Inferior parietal cortex (tissue), 1 donor: Measurements from ENCODE around the gene CTIF.

ENCODE experiments used
- DNase-seq: peaks from one replicate; pipeline ENCODE4 v3.0.0-alpha.2; 2016; ENCODE audit errors: extremely low spot score

The CTIF gene

DNA sequence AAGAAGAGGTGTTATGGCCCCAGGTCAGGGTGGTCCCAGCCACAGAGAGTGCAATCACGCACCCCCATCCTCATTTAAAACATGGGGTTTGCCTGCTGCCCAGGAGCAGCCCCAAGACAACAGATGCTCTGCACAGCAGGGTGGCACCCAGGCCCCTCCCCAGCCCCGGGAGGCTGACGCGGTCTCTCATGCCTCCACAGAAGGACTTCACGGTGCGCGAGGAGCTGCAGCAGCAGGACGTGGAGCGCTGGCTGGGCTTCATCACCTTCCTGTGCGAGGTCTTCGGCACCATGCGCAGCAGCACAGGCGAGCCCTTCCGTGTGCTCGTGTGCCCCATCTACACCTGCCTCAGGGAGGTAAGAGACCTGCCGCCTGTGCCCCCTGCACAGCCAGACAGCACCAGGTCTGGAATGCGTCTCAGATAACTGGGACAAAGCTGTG lies 278.2 kb downstream of the CTIF start:
- no peak for DNase-seq

DNA sequence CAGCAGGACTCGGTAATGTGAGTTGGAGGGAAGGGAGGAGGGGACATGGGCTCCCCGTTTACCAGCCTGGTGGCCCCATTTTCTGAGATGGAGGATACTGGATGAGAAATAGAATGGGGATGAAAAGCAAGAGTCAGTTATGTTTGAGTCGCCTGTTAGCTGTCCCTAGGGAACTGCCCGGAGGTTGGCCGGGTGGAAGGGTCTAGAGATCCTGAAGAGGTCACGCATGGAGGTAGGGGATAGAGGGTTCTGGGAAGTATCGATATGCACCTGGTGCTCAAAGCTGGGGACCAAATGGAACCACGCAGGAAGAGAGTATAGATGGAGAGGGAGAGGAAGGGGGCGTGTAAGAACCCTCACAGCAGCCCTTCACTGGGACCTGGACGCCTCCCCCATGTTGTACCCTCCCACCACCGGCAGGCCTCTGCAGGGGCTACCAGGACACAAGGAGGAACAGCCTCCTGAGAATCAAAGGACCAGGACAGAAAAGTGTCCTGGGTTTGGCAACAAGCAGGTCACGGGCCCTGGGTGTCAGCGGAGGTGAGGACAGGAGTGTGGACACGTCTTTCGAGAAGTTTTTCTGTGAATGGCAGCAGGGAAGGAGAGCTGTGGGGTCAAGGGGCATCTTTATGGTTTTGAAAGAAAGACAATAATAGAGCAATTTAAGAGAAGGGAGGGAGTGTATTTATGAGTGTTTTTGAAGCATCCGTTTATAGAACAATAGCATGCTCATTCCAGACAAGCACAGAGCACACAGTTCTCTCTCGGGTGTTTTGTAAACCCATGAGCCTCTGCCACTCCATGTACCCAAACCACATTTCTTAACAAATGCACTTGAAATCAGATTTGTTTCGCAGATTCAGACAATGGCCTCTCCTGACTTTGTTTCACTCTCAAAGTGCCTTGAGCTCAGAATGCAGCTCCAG lies 279.8 kb downstream of the CTIF start:
- DNase-seq: no peak

DNA sequence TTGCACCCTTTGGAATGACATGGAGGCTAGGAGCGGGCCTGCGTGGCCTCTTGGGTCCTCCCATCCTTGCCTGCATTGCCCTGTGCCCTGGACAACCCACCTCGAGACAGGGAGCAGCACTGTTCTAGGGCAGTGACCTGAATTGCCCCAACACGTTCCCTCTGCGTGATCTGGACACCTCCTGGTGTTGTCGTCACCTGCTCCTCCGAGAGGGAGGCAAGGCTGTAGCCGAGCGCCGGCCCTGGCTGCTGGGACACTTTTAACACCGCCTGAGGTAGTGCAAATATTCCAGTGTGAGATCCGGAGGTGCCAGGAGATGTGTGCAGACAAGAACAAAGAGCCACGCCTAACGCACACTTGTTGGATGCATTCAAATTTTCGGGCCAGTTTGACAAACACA lies 280.4 kb downstream of the CTIF start:
- DNase-seq: no peak

DNA sequence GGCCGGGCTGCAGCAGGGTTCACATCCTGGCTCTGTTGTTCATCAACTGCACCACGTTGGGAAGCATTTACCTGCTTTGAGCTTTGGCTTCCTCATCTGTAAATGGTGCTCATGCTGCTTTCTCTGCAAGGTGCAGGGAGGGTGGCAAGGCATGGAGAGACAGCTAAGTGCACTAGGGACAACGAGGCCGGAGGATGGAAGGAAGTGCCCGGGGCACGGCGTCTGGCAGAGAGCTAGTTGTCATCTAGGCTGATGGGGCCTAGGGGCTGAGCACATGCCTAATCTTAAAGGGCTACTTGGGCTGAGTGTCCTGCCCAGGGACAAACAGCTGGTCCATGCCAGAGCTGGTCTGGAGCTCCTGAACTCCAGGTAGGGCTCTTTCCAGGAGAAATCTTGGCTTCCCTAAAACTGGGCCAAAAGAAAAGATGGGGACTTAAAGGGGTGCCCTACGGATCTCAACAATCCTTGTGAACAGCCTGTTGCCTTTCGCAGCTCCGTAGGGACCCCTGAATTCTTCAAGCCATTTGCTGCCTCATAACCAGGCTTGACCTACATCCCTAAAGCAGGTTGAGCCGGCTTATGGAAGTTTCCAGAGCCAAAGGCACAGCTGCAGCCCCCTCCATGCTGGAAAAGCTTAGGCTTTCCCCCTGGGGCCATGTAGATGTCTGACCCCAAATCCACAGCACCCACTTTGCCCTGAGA lies 281.1 kb downstream of the CTIF start:
- DNase-seq: no peak

DNA sequence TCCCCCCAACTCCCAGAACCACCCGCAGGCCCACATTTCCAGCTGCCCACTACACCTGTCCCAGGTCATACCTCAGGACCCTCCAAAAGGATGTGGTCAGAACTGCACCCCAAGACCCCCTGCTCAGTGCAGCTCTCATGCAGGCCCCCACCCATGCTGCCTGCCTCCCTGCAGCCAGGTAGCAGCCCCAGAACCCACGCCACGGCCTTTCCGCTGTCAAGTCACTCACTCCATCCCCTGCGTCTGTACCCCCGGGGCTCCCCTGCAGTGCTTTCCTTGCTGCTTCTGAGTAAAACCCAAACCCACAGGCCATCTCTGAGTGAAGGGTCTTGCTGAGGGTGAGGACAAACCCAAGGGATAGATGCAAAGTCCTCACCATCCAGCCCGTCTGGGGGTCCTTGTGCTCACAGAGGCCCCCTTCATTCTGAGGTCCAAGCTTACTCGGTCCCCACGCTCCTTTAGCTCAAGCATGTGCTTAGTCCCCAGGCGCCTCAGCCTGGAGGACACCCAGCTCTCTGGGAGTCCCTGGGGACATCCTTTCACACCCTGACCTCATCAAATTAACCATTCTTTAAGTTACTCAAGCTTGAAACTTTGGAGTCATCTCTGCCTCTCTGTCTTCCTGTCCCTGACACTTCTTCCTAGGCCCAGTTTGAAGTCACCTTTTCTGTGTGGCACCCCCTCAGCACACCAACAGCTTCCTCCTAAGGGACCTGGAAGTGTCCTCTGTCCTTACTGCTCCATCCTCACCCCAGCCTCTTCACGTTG lies 281.8 kb downstream of the CTIF start:
- DNase-seq: no peak

DNA sequence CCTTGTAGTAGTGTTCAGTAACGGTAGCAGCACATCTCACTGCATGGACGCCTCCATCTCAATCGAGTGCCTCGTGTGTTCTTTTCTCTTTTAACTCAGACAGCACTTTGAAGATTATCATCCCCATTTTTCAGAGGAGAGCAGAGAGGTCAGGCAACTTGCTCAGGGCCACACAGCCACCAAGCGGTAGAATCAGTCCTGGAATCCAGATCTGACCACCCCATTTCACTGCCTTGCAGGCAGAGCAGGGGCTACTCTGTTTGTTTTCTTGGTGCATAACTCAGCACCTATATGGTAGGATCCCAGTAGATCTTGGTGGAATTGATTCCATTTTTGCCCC lies 282.4 kb downstream of the CTIF start:
- DNase-seq: no peak

DNA sequence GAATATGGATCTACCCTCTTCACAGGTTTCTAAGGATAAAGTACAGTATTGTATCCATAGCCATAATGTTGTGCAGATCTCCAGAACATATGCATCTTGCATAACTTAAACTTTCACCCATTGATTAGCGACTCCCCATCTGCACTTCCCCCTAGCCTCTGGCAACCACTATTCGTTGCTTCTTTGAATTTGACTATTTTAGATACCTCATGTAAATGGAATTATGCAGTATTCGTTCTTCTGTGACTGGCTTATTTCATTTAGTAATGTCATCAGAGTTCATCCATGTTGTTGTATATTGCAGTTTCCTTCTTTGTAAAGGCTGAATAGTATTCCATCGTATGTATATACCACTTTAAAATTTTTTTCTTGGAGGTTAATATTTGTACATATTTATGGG lies 283.0 kb downstream of the CTIF start:
- no peak for DNase-seq

DNA sequence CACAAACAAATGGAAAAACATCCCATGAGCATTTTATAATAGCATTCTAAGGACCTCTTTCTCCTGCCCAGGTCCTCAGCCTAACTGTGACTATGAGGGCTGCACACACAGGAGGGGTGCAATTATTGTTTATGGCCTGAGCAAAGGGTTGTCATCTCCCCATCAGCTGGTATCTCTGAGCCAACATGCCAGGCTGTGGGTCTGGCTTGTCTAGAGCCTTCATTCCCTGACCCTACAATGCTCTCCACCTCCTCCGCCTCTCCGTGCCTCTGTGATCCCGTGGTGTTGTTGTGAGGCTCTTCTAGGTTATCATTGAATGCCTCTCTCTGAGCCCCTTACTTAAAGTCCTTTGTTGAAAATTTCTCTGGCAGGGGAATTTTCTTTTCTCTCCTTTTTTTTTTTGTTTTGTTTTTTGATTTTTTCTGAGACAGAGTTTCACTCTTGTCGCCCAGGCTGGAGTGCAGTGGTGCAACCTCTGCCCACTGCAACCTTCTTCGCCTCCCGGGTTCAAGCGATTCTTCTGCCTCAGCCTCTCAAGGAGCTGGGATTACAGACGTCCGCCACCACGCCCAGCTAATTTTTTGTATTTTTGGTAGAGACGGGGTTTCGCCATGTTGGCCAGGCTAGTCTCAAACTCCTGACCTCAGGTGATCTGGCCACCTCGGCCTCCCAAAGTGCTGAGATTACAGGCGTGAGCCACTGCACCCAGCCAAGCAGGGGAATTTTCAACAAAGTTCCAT lies 285.6 kb downstream of the CTIF start:
- no peak for DNase-seq

DNA sequence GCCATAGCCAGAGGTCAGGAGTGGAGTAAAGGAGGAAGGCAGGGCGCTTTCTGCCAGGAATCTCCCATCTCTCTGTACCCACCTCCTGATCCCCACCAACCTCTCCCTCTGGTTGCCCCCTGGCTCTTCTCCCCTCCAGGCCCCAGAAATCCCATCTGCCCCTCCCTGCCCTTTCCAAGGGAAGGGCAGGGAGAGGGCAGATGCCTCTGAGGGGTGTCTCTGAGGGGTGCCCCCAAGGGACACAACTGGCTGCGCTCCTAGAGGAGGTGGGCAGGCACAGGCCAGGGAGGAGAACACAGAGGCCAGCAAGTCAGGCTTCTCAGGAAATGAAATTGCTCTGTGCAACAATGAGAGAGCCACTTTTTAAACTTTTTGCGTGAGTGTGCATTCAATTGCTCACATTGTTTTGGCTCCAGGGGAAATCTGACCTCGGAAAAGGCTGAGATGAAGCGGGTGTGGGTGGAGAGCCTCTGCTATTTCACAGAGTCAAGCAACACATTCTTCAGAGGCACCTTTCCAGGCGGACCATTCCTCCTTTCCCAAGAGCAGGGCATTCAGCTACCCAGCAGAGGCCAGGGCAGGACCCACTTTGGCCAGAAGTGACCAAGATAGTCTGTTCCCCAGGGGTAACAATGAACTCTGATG lies 286.4 kb downstream of the CTIF start:
- DNase-seq: no peak

DNA sequence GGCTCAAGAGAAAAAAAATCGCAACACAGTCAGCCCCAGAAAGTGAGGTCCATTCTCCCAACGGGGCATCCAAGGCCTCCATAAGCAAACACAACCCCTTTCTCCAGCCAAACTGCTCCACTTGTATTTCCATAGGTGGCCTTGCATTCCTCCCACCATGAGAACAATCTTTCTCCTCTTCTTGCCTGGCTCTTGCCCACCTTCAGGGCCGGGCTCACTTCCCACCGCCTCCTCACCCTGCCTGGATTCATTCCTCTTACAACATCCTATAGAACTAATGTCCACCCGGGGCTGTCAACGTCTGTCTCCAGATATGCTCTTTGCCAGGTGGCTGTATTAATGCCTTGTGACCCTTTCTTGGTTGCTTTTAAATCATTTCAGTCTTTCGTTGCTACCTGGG lies 287.4 kb downstream of the CTIF start:
- DNase-seq: no peak

DNA sequence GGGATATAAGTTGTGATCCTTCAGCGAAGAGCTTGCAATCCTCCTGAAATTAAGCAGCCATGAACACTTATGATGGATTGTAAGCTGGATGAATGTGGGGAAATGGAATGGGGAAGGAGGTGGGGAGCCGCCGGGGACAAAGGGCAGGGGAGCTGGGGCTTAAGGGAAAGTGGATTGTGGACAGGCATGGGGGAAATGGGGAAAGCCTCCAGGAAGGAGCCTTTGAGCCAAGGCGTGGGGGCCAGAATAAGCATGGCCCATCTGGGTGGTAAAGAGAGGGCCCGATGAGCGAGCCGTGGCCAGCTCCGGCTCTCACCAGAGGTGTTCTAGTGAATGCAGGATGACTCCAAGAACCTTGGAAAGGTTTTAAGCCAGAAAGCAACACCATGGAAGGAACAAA lies 288.0 kb downstream of the CTIF start:
- DNase-seq: no peak

DNA sequence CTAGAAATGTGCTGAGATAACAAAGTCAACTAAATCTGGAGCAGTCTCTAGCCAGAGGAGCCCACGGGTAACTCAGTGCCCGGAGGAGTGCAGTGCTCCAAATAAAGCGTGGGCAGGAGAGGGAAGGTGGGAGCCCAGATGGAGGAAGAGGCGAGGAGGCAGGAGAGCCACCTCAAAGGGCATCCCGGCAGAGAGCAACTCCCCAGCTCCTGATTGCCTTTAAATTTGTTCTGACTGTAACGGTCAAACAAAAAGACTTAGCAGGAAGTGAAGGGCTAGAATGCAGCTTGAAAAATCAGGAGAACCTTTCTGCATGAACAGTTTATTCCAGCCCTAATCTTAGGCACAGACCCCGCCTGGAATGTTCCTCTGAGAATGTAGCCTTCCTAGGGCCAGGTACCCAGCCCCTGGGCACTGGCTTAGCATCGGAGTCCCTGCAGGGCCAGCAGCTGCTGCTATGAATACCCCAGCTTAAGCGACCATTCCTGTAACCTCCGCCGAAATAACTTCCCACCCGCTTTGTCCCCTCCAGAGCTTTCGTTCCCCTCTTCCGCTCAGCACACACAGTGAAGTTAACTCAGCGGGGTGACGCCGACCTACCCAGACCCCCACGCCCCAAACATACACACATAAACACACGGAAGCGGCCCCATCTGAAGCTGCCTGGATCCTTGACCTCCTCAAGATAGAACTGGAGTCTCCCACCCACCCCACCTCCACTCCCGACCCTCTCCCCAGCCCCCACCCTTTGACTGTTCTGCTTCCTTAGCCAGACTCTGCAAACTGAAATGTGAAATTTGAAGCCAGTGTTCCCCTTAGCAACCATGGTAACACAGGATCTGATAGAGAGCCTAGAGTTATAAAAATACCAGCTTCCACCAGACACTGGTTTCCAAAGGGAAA lies 288.7 kb downstream of the CTIF start:
- DNase-seq: no peak

DNA sequence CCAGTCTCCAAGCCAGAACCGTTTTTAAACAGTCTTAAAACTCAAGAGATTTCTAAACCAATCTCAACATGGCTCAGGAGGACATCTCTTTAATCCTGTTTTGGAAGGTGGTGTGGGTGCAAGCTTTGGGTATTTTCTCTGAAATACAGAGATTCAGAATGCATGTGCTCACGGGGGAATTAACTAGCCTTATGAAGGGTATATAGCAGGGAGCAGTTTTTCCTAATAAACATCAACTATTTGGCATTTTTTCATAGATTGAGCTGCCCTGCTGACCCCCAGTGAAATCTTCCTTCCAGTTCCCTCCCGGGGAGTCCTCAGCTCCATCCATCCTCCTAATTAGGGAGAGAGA lies 289.3 kb downstream of the CTIF start:
- DNase-seq: no peak

DNA sequence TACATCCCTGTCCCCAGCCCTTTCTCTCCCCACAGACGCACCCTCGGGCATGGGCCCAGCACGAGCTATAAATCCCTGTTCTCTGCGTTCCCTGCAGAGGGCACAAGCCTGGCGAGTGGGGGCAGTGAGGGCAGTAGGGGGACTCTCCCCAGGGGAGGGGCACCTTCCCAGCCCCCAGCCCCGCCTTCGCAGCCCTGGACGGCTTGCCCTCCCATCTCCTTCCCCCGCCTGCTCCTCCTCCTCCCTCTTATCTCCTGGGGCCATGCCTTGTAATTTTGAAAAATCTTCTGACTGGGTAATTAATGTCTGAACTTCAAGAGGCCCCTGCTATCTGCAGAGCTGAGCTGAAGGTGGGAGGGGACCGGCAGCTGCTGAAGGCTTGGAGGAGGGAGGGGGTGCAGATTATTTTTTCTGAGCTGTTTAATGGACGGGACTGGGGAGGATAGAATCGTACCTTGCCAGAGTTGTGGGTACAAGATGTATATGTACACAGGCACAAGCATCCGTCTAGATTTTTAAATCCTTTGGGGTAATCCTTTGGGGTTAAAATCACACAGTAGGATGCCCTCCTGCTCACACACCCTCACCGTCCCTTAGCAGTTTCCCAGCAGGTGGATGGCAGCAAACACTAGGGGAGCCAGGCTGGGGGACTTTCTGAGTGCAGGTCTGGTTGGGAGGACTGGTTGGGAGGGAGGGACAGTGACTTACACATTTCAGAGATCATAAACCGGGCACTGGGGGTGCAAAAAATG lies 290.0 kb downstream of the CTIF start:
- DNase-seq: no peak

DNA sequence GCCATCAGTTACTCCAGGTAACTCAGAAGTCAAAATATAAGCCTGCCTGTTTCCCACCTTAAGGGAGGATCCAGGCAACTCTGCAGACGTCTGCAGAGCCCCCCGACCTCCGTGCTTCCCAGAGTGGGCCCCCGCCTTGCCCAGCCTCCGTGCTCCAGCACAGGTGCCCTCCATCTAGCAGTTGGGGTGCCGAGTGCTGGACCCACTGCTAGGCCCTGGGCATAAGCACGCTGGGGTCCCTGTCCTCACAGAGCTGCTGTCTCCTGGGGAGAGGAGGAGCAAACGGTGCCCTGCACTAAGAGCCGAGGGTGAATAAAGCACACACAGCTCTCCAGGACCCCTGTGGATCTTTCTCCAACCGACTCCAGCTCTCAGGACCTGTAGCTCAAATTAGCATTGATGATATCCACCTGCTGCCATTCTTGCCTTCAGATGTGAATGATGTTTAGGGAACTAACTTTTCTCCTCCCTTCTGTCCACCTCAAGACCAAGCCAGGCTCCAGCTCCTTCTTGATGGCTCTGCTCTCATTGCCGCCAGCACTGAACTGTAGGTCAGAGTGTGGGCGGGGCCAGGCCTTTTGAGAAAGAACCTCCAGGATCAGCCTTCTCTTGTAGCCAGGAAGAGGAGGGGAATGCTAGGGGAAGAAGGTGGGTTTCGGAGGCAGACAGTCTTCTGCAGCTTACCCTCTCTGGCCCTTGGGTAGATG lies 290.8 kb downstream of the CTIF start:
- DNase-seq: no peak

DNA sequence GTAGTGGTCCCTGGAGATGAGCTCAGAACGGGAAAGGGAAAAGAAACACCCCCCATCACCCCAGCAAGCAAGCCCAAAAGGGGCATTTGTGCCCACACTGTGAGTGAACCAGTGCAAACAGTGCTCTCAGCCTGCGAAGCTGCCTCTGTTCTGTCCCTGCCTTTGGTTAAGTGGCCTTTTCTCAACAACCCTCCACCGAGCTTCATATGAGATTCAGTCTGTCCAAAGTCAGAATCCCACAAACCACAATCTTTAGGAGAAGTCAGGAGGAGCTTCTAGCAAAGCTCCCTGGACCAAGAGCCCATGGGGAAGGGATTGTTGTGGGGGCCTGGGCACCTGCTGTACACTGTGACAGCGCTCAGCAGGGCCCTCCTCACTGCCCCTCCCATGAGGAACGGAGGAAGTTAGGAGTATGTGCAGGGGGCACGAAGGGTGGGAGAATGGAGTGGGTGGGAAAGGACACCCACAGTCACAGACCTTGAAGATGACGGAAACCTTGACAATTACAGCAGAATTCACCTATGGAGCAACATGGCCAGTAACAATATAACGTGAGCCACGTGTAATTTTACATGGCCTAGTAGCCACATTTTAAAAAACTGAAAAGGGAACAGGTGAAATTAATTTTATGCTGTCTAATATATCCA lies 292.4 kb downstream of the CTIF start:
- no peak for DNase-seq

DNA sequence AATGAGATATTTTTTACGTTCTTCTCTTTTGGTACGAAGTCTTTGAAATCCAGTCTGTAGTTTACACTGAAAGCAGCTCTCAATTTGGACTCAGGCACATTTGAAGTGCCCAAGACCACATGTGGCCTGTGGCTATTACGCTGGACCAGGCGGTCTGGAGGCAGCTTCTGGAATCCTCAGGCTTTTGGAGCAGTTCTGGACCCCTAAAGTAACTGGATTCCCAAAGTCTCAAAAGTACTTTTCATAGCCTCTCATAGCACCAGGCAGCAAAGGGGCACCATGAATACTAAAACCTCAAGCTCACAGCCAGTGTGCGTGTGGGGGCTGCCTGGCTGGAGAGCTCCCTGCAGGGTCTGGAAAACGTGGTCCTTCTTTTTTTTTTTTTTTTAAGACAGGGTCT lies 293.0 kb downstream of the CTIF start:
- no peak for DNase-seq

DNA sequence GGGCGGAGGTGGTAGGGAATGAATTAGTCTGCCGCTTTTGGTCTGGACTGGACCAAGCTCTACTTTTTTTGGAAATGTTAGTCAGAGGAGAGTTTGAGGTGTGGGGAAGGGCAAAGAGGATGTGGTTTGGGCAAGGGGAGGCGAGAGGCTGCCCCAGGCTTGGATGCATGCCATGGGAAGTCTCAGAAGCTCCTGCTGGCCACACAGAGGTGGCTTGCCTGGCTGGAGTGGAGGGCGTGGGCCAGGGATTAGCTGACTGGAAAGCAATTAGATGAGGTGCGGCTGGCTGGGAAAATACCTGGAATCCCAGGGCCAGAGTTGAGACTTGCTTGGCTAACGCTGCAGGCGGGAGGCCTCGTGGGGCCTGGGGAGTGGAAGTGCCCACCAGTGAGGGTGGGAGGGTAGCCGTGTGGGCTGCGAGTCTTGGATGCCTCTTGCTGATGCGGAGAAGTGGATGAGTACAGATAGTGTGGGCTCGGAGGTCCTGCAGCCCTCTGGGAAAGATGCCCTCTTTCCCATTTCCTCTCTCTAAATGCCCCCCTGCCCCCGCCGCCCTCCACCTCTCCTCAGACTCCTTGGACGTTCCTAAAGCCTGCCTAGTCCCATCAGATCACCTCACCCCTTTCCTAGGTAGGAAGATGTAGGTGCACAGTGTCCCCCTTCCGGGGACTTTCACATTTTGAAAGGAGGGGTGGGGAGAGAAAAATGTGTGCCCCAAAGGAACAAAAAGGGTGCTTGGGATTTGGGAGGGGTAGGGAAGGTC lies 294.3 kb downstream of the CTIF start:
- no peak for DNase-seq
